Measurements from ENCODE around the gene SRPK2.

- TF ChIP-seq FOXA1 (IDR thresholded peaks at IDR 0.05), result no peak
- no peak for TF ChIP-seq JUND (IDR thresholded peaks at IDR 0.05)
- TF ChIP-seq SP1 (IDR thresholded peaks at IDR 0.05), result no peak
- TF ChIP-seq CTCF (IDR thresholded peaks at IDR 0.05; ENCODE audit: low read depth, low read length, missing input control), result no peak
- no peak for TF ChIP-seq TAF1 (conservative IDR thresholded peaks at IDR 0.05)
Observed at GRCh38 chr7:105423987-105424386, 35.3 kb upstream of the SRPK2 start.
